ENCODE measurements around the gene FGD5. TPM values are rescaled to one million over a fixed set of nuclear protein-coding genes. Genes with fewer than 3 reads are reported as not detected.

Gene FGD5
- total and polyA plus RNA-seq, 2 donors (not counting 1 experiment from before 2014, with no cell fraction given) = 0.03 to 0.50 TPM

GRCh38 chr3:14858105-14858504 lies 39.3 kb downstream of the FGD5 start:
- no peak overlapping the region for H2AFZ ChIP-seq (ENCODE audit: low read length)
- DNase-seq (ENCODE audit: low read depth in 2 of 2) = no peak
- no peak overlapping the region for H3K9ac ChIP-seq (ENCODE audit: insufficient read depth, low read length)
- no peaks in the 10 kb centered on the region for H3K27me3 ChIP-seq (ENCODE audit: control insufficient read depth, insufficient read depth, low read length)
- no peaks in the 10 kb centered on the region for H3K36me3 ChIP-seq (ENCODE audit: control insufficient read depth, insufficient read depth, low read length)
- no peaks in the 10 kb centered on the region for H3K4me1 ChIP-seq (ENCODE audit: control insufficient read depth, extremely low read depth, insufficient read depth, low read length)
- no peaks in the 10 kb centered on the region for H3K9me3 ChIP-seq (ENCODE audit: control insufficient read depth, insufficient read depth, low read depth, low read length)
- H3K4me2 ChIP-seq (ENCODE audit: extremely low read depth, insufficient read depth, low read length) = no peak overlapping the region
- H3K27ac ChIP-seq (ENCODE audit: insufficient read depth, low read length) = no peak overlapping the region
- no peak overlapping the region for H3K4me3 ChIP-seq (replicated peaks in 1 of 4; ENCODE audit: control extremely low read depth in 1 of 4, insufficient read depth in 1 of 4, low read depth in 3 of 4, low read length in 4 of 4)
- H3K79me2 ChIP-seq (ENCODE audit: control insufficient read depth, insufficient read depth, low read length) = no peaks in the 10 kb centered on the region
- no peak for TF ChIP-seq EZH2 (IDR thresholded peaks at IDR 0.05; ENCODE audit: low read length, missing control alignments)
- no peak for TF ChIP-seq CTCF (conservative IDR thresholded peaks at IDR 0.05 in 1 of 2, IDR thresholded peaks at IDR 0.05 in 1 of 2; ENCODE audit: low read depth in 1 of 2, low read length in 2 of 2)
- no peaks in the 10 kb centered on the region for H4K20me1 ChIP-seq (ENCODE audit: control insufficient read depth, extremely low read depth, insufficient read depth, low read length)

- Histone ChIP-seq H2AFZ (ENCODE audit: low read length) (no peak overlapping the region), H4K20me1 (ENCODE audit: control insufficient read depth, extremely low read depth, insufficient read depth, low read length) (no peaks in the 10 kb centered on the region), H3K4me2 (ENCODE audit: extremely low read depth, insufficient read depth, low read length) (no peak overlapping the region), H3K79me2 (ENCODE audit: control insufficient read depth, insufficient read depth, low read length) (no peaks in the 10 kb centered on the region), H3K36me3 (ENCODE audit: control insufficient read depth, insufficient read depth, low read length) (no peaks in the 10 kb centered on the region), H3K9ac (ENCODE audit: insufficient read depth, low read length) (no peak overlapping the region), H3K27ac (ENCODE audit: insufficient read depth, low read length) (no peak overlapping the region), H3K9me3 (ENCODE audit: control insufficient read depth, insufficient read depth, low read depth, low read length) (no peaks in the 10 kb centered on the region), H3K4me3 (replicated peaks in 1 of 4; ENCODE audit: control extremely low read depth in 1 of 4, insufficient read depth in 1 of 4, low read depth in 3 of 4, low read length in 4 of 4) (no peak overlapping the region), H3K4me1 (ENCODE audit: control insufficient read depth, extremely low read depth, insufficient read depth, low read length) (no peaks in the 10 kb centered on the region), H3K27me3 (ENCODE audit: control insufficient read depth, insufficient read depth, low read length) (no peaks in the 10 kb centered on the region)
- TF ChIP-seq CTCF (conservative IDR thresholded peaks at IDR 0.05 in 1 of 2, IDR thresholded peaks at IDR 0.05 in 1 of 2; ENCODE audit: low read depth in 1 of 2, low read length in 2 of 2) (no peak), EZH2 (IDR thresholded peaks at IDR 0.05; ENCODE audit: low read length, missing control alignments) (no peak)
- DNase-seq (ENCODE audit: low read depth in 2 of 2) = no peak
Measured at GRCh38 chr3:14859880-14860279, 41.1 kb downstream of the FGD5 start.

- Histone ChIP-seq H3K9ac (ENCODE audit: insufficient read depth, low read length) (no peak overlapping the region), H3K4me3 (replicated peaks in 1 of 4; ENCODE audit: control extremely low read depth in 1 of 4, insufficient read depth in 1 of 4, low read depth in 3 of 4, low read length in 4 of 4) (no peak overlapping the region), H3K36me3 (ENCODE audit: control insufficient read depth, insufficient read depth, low read length) (no peaks in the 10 kb centered on the region), H4K20me1 (ENCODE audit: control insufficient read depth, extremely low read depth, insufficient read depth, low read length) (no peaks in the 10 kb centered on the region), H3K79me2 (ENCODE audit: control insufficient read depth, insufficient read depth, low read length) (no peaks in the 10 kb centered on the region), H3K4me1 (ENCODE audit: control insufficient read depth, extremely low read depth, insufficient read depth, low read length) (no peaks in the 10 kb centered on the region), H3K27me3 (ENCODE audit: control insufficient read depth, insufficient read depth, low read length) (no peaks in the 10 kb centered on the region), H3K4me2 (ENCODE audit: extremely low read depth, insufficient read depth, low read length) (no peak overlapping the region), H3K9me3 (ENCODE audit: control insufficient read depth, insufficient read depth, low read depth, low read length) (no peaks in the 10 kb centered on the region), H2AFZ (ENCODE audit: low read length) (no peak overlapping the region), H3K27ac (ENCODE audit: insufficient read depth, low read length) (no peak overlapping the region)
- no peak for DNase-seq (ENCODE audit: low read depth in 2 of 2)
- no peak for TF ChIP-seq CTCF (conservative IDR thresholded peaks at IDR 0.05 in 1 of 2, IDR thresholded peaks at IDR 0.05 in 1 of 2; ENCODE audit: low read depth in 1 of 2, low read length in 2 of 2)
- no peak for TF ChIP-seq EZH2 (IDR thresholded peaks at IDR 0.05; ENCODE audit: low read length, missing control alignments)
Measured at GRCh38 chr3:14861031-14861430, 42.3 kb downstream of the FGD5 start.
